Activated CD8-positive, alpha-beta memory T cell treated with anti-CD3 and anti-CD28 coated beads, Interleukin-2, amount 10 ng/mL, durations not matched to agents 7 days and 5 days (primary cell): Measurements from ENCODE around the gene C7orf33. TPM values are rescaled to one million over a fixed set of nuclear protein-coding genes. Genes with fewer than 3 reads are reported as not detected.

ENCODE experiments used
- ATAC-seq: fragments of 150-1000 bp; cut with Tn5 transposase; one replicate; pipeline ENCODE4 v1.10.0; 2021; ENCODE audit warnings: moderate library complexity
- CTCF ChIA-PET: fragments of 350-600 bp; sonication (Branson Sonifier 250); formaldehyde crosslinking; loops from one replicate; lab custom pipeline; 2021; ENCODE audit warnings: antibody characterized with exemption; lab: Charles Lee
- DNase-seq: peaks from one replicate; pipeline ENCODE4 v3.0.0-alpha.2; 2020
- H3K27ac Mint-ChIP-seq: one replicate; pipeline ENCODE4 v1.8.0; 2021; ENCODE audit warnings: mild to moderate bottlenecking, mixed read lengths
- H3K27me3 Mint-ChIP-seq: one replicate; pipeline ENCODE4 v1.8.0; 2021; ENCODE audit warnings: mixed read lengths
- H3K36me3 Mint-ChIP-seq: one replicate; pipeline ENCODE4 v1.8.0; 2021; ENCODE audit warnings: mild to moderate bottlenecking, mixed read lengths
- H3K4me1 Mint-ChIP-seq: one replicate; pipeline ENCODE4 v1.8.0; 2021; ENCODE audit warnings: mixed read lengths
- H3K4me3 Mint-ChIP-seq: one replicate; pipeline ENCODE4 v1.8.0; 2021; ENCODE audit warnings: mild to moderate bottlenecking, moderate library complexity, mixed read lengths
- H3K9me3 Mint-ChIP-seq: one replicate; pipeline ENCODE4 v1.8.0; 2022; ENCODE audit warnings: low read depth, mixed read lengths
- total RNA-seq, 2 experiments: library from RNA; stranded (reverse); gene quantifications; one replicate each; pipeline ENCODE4 v1.2.3, GENCODE V29; 2021

Gene C7orf33
- total RNA-seq, 2 experiments from 2014 or later, result not detected

- Mint-ChIP-seq H3K36me3 (no peaks in the 10 kb centered on the region), H3K27ac (no peak overlapping the region), H3K4me1 (peaks cover 4% of the 10 kb centered on the region), H3K9me3 (peaks cover 3% of the 10 kb centered on the region), H3K4me3 (no peak overlapping the region), H3K27me3 (peaks cover 6% of the 10 kb centered on the region)
- DNase-seq (no peak), ATAC-seq (peak; percentile 33)
- CTCF ChIA-PET, result interaction anchor here (1.4 kb wide), 1 partner anchor 86 kb away, joined by 3 read pairs; no protein-coding TSS in a partner anchor
These were observed 70.9 kb downstream of the C7orf33 start for GRCh38 chr7:148661471-148661870.

- peaks cover 3% of the 10 kb centered on the region for H3K9me3 Mint-ChIP-seq
- H3K27me3 Mint-ChIP-seq, result peaks cover 6% of the 10 kb centered on the region
- H3K4me3 Mint-ChIP-seq, result no peak overlapping the region
- no peaks in the 10 kb centered on the region for H3K36me3 Mint-ChIP-seq
- no peak for DNase-seq
- H3K4me1 Mint-ChIP-seq, result peaks cover 4% of the 10 kb centered on the region
- no peak for ATAC-seq
- no peak overlapping the region for H3K27ac Mint-ChIP-seq
- CTCF ChIA-PET, result interaction anchor here (0.6 kb wide), 1 partner anchor 301 kb away, joined by 3 read pairs; no protein-coding TSS in a partner anchor
These were observed 72.1 kb downstream of the C7orf33 start for GRCh38 chr7:148662646-148663045.

- ATAC-seq, result no peak
- Mint-ChIP-seq H3K27me3 (peaks cover 9% of the 10 kb centered on the region), H3K9me3 (peaks cover 6% of the 10 kb centered on the region), H3K36me3 (peaks cover 3% of the 10 kb centered on the region), H3K27ac (no peak overlapping the region), H3K4me3 (no peak overlapping the region), H3K4me1 (peaks cover 4% of the 10 kb centered on the region)
- DNase-seq, result no peak
- CTCF ChIA-PET, result no interaction called here
These were observed 73.8 kb downstream of the C7orf33 start for GRCh38 chr7:148664324-148664723.

GRCh38 chr7:148665221-148665620, 74.7 kb downstream of the C7orf33 start:
- Mint-ChIP-seq H3K27ac (no peak overlapping the region), H3K9me3 (peaks cover 6% of the 10 kb centered on the region), H3K4me1 (peaks cover 4% of the 10 kb centered on the region), H3K4me3 (no peak overlapping the region), H3K36me3 (peaks cover 3% of the 10 kb centered on the region), H3K27me3 (peaks cover 9% of the 10 kb centered on the region)
- no peak for DNase-seq
- CTCF ChIA-PET, result interaction anchor here (0.7 kb wide), 1 partner anchor 64 kb away, joined by 3 read pairs; no protein-coding TSS in a partner anchor
- ATAC-seq, result no peak

Other genes starting within 250 kb of the C7orf33 start
- gene CUL1, start 108.1 kb downstream of the C7orf33 start, total RNA-seq, result 10 to 100 TPM; 55.3 to 84.3 TPM